Spinal cord (tissue), 10 donors: ENCODE data around the gene FAAP20. TPM values are rescaled to one million over a fixed set of nuclear protein-coding genes. Genes with fewer than 3 reads are reported as not detected.

Source experiments
- DNase-seq, 6 donors: peaks; one replicate each; pipeline versions ENCODE4 v3.0.0 to v3.0.0-alpha.2; 2013 to 2015; ENCODE audit warnings: low spot score in 6 of 6, low read depth in 4 of 6
- H3K27ac ChIP-seq: one replicate; pipeline ENCODE4 v1.5.1; 2013; ENCODE audit warnings: low read depth, low read length, control low read depth
- H3K27me3 ChIP-seq: one replicate; pipeline ENCODE4 v1.6.1; 2013; ENCODE audit warnings: low read length; ENCODE audit not compliant: control insufficient read depth, insufficient read depth
- H3K36me3 ChIP-seq: one replicate; pipeline ENCODE4 v1.6.1; 2013; ENCODE audit warnings: low read length; ENCODE audit not compliant: control insufficient read depth, insufficient read depth
- H3K4me1 ChIP-seq: one replicate; pipeline ENCODE4 v1.6.1; 2013; ENCODE audit warnings: low read length; ENCODE audit not compliant: control insufficient read depth, insufficient read depth
- H3K4me3 ChIP-seq: one replicate; pipeline ENCODE4 v1.5.1; 2013; ENCODE audit warnings: low read depth, low read length, control low read depth
- H3K9me3 ChIP-seq: one replicate; pipeline ENCODE4 v1.6.1; 2013; ENCODE audit warnings: low read length; ENCODE audit not compliant: control insufficient read depth, insufficient read depth
- WGBS: methylation state at CpG from one replicate; pipeline ENCODE4 v1.1.5; 2013; ENCODE audit warnings: missing lambda C conversion rate; ENCODE audit not compliant: insufficient coverage; 5-methylcytosine and 5-hydroxymethylcytosine counted together
- polyA plus RNA-seq, 2 donors: library from polyadenylated mRNA; unstranded; fragments of 120-200 nt; gene quantifications; one replicate each; pipeline ENCODE4 v1.2.1, GENCODE V29; 2013; ENCODE audit not compliant: insufficient read length in 2 of 2
- total RNA-seq, 2 donors: library from RNA; depleted of rRNA in 1 of 2; stranded (reverse); fragments of 120-200 nt in 1 of 2; fragments of >200 nt in 1 of 2; gene quantifications; one replicate each; pipeline versions ENCODE4 v1.2.3 to v1.2.4, GENCODE V29; 2013 to 2014
- donor health status: healthy.

The FAAP20 gene
- total and polyA plus RNA-seq, 4 donors: 15.5 to 96.8 (median 57.3) TPM

DNA sequence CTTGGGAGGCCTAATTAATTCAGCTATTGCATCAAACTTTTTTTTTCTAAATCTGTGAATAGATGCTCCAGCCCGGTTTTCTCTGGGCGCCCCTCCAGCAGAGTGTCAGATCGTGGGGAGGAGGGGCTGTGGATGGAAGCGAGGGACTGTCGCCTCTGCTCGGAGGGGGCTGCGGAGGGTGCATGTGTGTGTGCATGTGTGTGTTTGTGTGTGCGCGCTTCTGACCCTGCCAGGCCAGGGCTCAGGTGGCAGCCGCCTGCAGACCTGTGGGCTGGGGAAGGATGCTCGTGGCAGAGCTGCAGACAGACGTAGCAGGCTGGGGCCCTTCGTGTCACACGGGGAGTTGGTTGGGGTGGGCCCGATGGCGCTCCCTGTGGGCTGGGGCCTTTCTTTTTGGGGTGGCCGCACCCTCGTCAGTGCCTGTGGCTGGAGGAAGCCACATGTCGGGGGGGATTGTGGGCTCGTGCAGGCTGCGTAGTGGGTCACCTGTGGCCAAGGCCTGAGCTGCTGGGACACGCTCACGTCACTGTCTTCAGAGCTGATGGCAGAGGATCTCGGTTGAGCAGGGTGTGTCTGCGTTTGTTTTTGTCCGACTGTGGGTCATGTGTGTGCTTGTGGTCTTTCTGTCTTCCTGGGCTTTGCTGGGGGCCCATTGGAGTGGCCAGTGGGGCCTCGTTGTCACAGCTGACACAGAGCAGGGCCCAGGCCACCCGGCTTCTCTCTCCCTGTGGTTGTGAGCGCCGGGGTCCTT is 36.4 kb upstream of the FAAP20 start:
- peak overlapping the region; percentile 80 for H3K27ac ChIP-seq
- H3K4me1 ChIP-seq: peaks cover 78% of the 10 kb centered on the region
- DNase-seq: peak in 2 of 6 donors; percentile 72 to 96
- H3K4me3 ChIP-seq: peak overlapping the region; percentile 65
- H3K27me3 ChIP-seq: no peaks in the 10 kb centered on the region
- WGBS: 3% methylated on average over 30 of the region's 30 CpGs
- no peaks in the 10 kb centered on the region for H3K9me3 ChIP-seq
- peaks cover 54% of the 10 kb centered on the region for H3K36me3 ChIP-seq

DNA sequence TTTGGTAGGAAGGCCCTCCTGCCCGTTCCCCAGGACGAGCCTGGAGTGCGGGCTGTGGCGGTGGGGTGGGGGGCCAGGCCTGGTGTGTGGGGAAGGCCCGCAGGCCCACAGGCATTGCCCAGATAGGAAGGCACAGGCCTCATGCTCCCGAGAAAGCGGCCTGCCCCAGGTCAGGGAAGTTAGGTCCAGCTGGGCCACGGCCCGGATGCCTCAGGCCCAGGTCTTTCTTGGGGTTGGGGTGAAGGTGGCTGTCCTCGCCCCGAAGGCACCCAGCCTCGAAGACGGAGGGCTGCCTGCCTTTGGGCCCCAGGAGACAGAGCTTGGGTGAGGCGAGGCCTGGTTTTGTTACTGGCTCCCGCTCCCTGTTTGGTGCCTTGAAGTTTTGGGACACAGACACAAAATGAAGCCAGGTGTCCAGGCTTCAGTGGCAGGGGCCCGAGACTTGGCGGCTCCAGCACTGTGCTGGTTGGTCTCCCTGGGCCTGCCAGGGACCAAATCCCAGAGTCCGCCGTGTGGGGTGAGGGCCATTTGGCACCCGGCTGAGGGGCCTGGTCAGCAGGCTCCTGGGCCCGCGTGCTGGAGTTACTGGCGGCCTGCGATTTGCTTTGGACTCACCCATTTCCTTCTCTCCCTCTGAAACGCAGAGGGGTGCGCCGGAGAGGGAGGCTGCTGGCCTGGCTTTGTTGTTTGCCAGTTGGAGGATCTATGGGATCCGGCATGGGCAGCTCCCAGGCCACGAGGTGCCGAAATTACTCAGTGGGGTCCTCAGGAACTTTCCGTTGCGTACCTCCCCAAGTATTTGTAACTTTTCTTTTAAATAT is 35.5 kb upstream of the FAAP20 start:
- peak in 1 of 6 donors; percentile 76 for DNase-seq
- H3K4me1 ChIP-seq: peaks cover 69% of the 10 kb centered on the region

DNA sequence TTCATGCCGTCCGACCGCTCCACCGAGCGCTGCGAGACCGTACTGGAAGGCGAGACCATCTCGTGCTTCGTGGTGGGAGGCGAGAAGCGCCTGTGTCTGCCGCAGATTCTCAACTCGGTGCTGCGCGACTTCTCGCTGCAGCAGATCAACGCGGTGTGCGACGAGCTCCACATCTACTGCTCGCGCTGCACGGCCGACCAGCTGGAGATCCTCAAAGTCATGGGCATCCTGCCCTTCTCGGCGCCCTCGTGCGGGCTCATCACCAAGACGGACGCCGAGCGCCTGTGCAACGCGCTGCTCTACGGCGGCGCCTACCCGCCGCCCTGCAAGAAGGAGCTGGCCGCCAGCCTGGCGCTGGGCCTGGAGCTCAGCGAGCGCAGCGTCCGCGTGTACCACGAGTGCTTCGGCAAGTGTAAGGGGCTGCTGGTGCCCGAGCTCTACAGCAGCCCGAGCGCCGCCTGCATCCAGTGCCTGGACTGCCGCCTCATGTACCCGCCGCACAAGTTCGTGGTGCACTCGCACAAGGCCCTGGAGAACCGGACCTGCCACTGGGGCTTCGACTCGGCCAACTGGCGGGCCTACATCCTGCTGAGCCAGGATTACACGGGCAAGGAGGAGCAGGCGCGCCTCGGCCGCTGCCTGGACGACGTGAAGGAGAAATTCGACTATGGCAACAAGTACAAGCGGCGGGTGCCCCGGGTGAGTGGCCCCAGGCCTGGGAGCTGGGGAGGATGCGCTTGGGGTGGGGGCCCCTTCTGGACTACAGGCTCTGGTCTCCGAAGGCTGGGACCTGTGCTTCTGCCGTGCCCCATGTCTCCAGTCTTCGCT is 34.7 kb upstream of the FAAP20 start:
- peak overlapping the region; percentile 80 for H3K27ac ChIP-seq
- no peaks in the 10 kb centered on the region for H3K9me3 ChIP-seq
- DNase-seq: peak in 2 of 6 donors; percentile 86 to 90
- H3K27me3 ChIP-seq: no peaks in the 10 kb centered on the region
- H3K4me1 ChIP-seq: peaks cover 61% of the 10 kb centered on the region
- H3K36me3 ChIP-seq: peaks cover 44% of the 10 kb centered on the region
- H3K4me3 ChIP-seq: peak overlapping the region; percentile 65
- under 1% methylated on average over 77 of the region's 77 CpGs for WGBS

More for the DNA sequence above, 35.5 kb upstream of the FAAP20 start:
- H3K4me3 ChIP-seq: peak overlapping the region; percentile 65
- H3K27me3 ChIP-seq: no peaks in the 10 kb centered on the region
- 4% methylated on average over 31 of the region's 32 CpGs for WGBS
- H3K36me3 ChIP-seq: peaks cover 45% of the 10 kb centered on the region
- H3K27ac ChIP-seq: peak overlapping the region; percentile 80
- no peaks in the 10 kb centered on the region for H3K9me3 ChIP-seq

DNA sequence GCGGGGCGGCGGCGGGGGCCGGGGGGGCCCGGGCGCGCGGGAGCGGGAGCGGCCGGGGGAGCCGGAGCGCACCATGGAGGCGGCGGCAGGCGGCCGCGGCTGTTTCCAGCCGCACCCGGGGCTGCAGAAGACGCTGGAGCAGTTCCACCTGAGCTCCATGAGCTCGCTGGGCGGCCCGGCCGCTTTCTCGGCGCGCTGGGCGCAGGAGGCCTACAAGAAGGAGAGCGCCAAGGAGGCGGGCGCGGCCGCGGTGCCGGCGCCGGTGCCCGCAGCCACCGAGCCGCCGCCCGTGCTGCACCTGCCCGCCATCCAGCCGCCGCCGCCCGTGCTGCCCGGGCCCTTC is 34.1 kb upstream of the FAAP20 start:
- peak overlapping the region; percentile 65 for H3K4me3 ChIP-seq
- WGBS: under 1% methylated on average over 50 of the region's 50 CpGs
- no peak overlapping the region for H3K27ac ChIP-seq
- peaks cover 40% of the 10 kb centered on the region for H3K36me3 ChIP-seq
- H3K9me3 ChIP-seq: no peaks in the 10 kb centered on the region
- peaks cover 55% of the 10 kb centered on the region for H3K4me1 ChIP-seq
- H3K27me3 ChIP-seq: no peaks in the 10 kb centered on the region
- DNase-seq: no peak

DNA sequence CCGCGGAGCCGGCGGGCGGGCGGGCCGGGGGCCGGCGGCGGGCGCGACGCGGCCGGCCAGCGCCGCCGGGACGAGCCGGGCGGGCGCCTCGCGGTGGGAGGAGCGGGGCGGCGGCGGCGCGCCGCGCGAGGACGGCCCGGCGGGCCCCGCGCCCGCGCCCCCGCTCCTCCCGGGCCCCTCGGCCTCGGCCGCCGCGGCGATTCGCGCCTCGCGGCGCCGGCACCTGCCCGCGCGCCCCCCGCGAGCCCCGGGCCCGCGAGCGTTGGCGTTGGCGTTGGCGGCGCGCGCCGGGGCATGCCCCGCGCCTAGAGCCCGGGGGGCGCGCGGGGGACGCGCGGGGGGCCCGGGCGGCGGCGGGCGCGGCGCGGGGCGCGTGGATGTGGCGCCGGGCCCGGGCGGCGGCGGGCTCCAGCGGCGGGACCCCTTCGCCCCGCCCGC is 33.6 kb upstream of the FAAP20 start, which contains the start of gene SKI:
TSS of gene SKI (plus strand) at position 163 of the 438 bp plus-strand sequence. CDS start 448 bp downstream, outside the sequence.
- WGBS: under 1% methylated on average over 100 of the region's 100 CpGs
- no peaks in the 10 kb centered on the region for H3K9me3 ChIP-seq
- H3K4me1 ChIP-seq: peaks cover 50% of the 10 kb centered on the region
- peak within 1 kb of the TSS; percentile 87 for H3K27ac ChIP-seq
- H3K4me3 ChIP-seq: peak within 1 kb of the TSS; percentile 65
- H3K27me3 ChIP-seq: no peaks in the 10 kb centered on the region
- H3K36me3 ChIP-seq: peaks cover 37% of the 10 kb centered on the region
- no peak for DNase-seq

DNA sequence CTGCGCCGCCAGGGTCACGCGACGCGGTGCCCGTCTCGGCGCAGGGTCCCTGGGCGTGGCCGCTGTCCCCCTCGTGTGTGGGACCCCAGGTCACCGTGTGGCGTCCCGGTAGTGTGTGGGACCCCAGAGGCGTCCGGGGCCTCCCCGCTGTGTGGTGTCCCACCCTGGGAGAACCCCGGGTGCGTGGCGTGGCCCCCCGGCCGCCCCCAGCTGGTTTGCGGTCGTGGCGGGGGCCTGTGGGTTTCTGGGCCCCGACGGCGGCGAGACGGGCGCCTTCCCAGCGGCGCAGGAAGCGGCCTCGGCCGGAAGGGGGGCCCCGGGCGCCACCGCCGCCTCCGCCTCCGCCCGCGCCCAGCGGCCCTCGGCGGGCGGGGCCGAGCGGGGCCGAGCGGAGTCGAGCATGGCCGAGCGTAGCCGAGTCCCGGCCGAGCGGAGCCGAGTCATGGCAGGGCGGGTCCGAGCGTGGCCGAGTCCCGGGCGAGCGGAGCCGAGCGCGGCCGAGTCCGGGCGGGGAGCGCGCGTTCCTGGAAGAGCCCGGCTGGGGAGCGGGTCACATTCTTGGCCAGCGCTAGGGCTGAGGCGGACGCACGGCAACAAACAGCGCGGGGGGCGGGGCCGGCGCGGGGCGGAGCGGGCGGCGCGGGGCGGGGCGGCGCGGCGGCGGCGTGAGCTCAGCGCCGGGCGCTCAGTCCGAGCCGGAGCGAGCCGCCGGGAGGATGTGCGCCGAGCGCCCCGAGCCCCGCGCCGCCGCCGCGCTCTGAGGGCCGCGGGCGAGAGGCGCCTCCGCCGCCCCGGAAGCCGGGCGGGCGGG is 33.0 kb upstream of the FAAP20 start:
- Histone ChIP-seq H3K36me3 (peaks cover 32% of the 10 kb centered on the region), H3K27me3 (no peaks in the 10 kb centered on the region), H3K4me1 (peaks cover 44% of the 10 kb centered on the region), H3K4me3 (peak overlapping the region; percentile 60), H3K27ac (peak overlapping the region; percentile 87), H3K9me3 (no peaks in the 10 kb centered on the region)
- WGBS: under 1% methylated on average over 129 of the region's 129 CpGs
- DNase-seq: peak in 5 of 6 donors; percentile 94 to 99 (median 95)

DNA sequence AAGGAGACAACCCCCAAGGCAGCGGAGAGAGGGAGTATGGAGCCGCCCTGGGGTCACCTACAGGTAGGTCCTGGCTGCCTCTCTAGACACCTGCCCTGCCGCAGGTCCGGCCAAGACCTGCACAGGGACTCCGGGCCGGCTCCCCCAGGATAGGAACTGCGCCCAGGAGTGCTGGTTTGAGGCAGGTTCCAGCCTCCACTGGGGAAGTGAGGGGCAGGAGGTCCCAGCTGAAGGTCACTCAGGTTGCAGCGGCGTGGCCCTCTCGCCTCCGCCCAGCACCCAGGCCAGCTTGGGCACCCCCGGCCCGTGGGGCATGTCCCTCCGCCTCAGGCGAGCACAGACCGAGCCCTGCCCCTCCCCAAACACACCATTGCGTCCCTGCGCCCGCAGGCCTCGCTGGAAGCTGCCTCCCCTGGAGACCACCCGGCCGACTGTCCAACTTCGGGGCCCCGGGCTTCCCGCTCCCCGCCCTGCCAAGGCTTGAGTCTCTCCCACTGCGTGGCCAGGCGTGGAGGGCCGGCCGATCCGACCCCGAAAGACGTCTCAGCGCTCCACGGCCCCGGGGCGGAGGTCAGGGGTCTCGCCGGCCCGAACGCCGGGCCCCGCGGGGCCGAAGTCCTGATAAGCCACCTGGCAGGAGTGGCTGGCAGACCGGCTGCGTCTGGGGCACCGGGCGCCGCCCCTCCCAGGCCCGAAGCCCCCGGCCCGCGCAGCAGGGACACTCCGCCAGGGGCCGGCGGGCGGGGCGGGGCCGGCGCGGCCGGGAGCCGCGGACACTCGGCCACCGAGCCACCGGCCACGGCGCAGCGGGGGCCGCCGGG is 32.2 kb upstream of the FAAP20 start:
- Histone ChIP-seq H3K27me3 (no peaks in the 10 kb centered on the region), H3K36me3 (peaks cover 26% of the 10 kb centered on the region), H3K9me3 (no peaks in the 10 kb centered on the region), H3K4me3 (peak overlapping the region; percentile 60), H3K27ac (no peak overlapping the region), H3K4me1 (peaks cover 36% of the 10 kb centered on the region)
- DNase-seq: no peak
- WGBS: 16% methylated on average over 73 of the region's 73 CpGs

DNA sequence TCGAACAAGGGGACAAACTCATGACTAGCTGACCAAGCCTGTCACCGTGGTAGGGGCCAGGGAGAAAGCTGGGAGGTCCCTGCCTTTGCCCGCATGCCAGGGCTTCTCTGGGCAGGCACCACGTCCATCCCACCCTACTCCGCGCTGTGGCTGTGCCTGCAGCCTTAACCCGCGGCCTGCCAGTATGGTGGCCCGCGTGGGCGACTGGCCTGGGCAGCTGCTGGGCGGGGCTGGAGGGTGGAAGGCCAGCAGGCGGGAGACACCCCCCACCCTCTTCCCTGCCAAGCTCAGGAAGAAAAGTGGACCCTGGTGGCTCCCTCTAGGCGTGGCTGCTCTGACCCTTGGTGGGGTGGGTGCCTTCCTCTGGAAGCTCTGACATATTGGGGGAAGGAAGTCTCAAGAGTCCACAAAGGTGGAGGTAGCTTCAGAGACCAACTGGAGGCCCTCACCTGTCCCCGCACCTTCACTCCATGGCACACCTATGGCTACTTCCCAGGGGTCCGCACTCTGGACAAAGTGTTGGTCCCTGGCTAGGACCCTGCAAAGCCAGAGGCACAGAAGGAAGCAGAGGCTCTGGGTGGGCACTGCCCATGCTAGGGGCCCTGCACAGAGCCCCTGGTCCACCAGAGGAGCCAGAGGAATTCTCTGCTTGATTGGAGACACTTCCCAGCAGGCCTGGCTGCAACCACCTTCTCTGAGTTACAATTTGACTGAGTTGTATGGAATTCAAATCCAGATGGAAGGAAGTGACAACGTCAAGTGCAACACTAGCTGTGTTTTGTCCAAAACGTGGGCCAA is 30.3 kb upstream of the FAAP20 start:
- WGBS: 92% methylated on average over 9 of the region's 18 CpGs
- H3K4me3 ChIP-seq: no peak overlapping the region
- H3K4me1 ChIP-seq: peaks cover 17% of the 10 kb centered on the region
- H3K36me3 ChIP-seq: peaks cover 9% of the 10 kb centered on the region
- H3K27me3 ChIP-seq: no peaks in the 10 kb centered on the region
- no peaks in the 10 kb centered on the region for H3K9me3 ChIP-seq
- no peak for DNase-seq
- H3K27ac ChIP-seq: no peak overlapping the region
